Measurements from ENCODE around the gene SUPT5H.

Gene SUPT5H

GRCh38 chr19:39419003-39419402, 26.4 kb upstream of the SUPT5H start:
- Histone ChIP-seq H3K4me1 (ENCODE audit: control insufficient read depth in 1 of 2, insufficient read depth in 2 of 2, low read length in 2 of 2) (peaks cover 0 to 30% of the 10 kb centered on the region in 2 donors), H3K27me3 (ENCODE audit: low read depth, low read length) (no peaks in the 10 kb centered on the region), H3K4me3 (ENCODE audit: low read depth in 1 of 2, low read length in 2 of 2) (no peak overlapping the region), H3K36me3 (ENCODE audit: control insufficient read depth in 1 of 2, insufficient read depth in 2 of 2, low read length in 2 of 2) (peaks cover 3 to 51% of the 10 kb centered on the region in 2 donors), H3K27ac (ENCODE audit: low read length) (no peak overlapping the region), H3K9me3 (ENCODE audit: control insufficient read depth in 1 of 2, low read length in 2 of 2) (no peaks in the 10 kb centered on the region)

DNA sequence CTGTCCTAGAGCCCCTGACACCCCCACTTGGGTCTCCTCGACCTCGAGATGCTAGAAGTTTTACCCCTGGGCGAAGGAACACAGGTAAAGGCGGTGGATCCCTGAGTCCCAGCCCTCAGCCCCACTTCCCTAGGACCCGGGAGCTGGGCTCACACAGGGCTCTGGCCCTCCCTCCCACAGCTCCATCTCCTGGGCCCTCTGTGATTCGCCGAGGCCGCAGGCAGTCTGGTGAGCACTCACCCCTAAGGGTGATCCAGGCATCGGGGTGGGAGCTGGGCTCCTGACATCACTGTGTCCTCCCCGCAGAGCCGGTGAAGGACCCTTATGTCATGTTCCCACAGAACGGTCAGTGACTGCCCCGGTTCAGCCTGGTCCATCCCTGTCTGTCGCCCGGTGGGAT, 24.6 kb upstream of the SUPT5H start:
- H3K36me3 ChIP-seq (ENCODE audit: control insufficient read depth in 1 of 2, insufficient read depth in 2 of 2, low read length in 2 of 2) = peaks cover 4 to 53% of the 10 kb centered on the region in 2 donors
- H3K4me1 ChIP-seq (ENCODE audit: control insufficient read depth in 1 of 2, insufficient read depth in 2 of 2, low read length in 2 of 2) = peaks cover 0 to 12% of the 10 kb centered on the region in 2 donors
- no peak overlapping the region for H3K4me3 ChIP-seq (ENCODE audit: low read depth in 1 of 2, low read length in 2 of 2)
- no peaks in the 10 kb centered on the region for H3K27me3 ChIP-seq (ENCODE audit: low read depth, low read length)
- no peak overlapping the region for H3K27ac ChIP-seq (ENCODE audit: low read length)
- H3K9me3 ChIP-seq (ENCODE audit: control insufficient read depth in 1 of 2, low read length in 2 of 2) = no peaks in the 10 kb centered on the region

DNA sequence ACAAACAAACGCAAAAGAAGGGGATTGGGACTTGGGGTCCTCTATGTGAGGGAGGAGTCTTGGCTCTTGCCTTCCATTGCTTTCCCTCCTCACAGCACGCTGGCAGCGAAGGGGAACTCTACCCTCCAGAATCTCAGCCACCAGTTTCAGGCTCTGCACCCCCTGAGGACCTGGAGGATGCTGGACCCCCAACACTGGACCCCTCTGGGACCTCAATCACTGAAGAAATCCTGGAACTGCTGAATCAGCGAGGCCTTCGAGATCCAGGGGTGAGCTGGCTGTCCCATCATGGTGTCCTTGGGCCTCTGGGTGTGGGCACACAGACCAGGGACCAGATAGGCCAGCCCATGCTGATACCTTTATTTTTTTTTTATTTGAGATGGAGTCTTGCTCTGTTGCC, 23.4 kb upstream of the SUPT5H start:
- H3K4me3 ChIP-seq (ENCODE audit: low read depth in 1 of 2, low read length in 2 of 2) = no peak overlapping the region
- H3K9me3 ChIP-seq (ENCODE audit: control insufficient read depth in 1 of 2, low read length in 2 of 2) = no peaks in the 10 kb centered on the region
- no peaks in the 10 kb centered on the region for H3K4me1 ChIP-seq (ENCODE audit: control insufficient read depth in 1 of 2, insufficient read depth in 2 of 2, low read length in 2 of 2)
- H3K27me3 ChIP-seq (ENCODE audit: low read depth, low read length) = no peaks in the 10 kb centered on the region
- no peak overlapping the region for H3K27ac ChIP-seq (ENCODE audit: low read length)
- peaks cover 4 to 53% of the 10 kb centered on the region in 2 donors for H3K36me3 ChIP-seq (ENCODE audit: control insufficient read depth in 1 of 2, insufficient read depth in 2 of 2, low read length in 2 of 2)

DNA sequence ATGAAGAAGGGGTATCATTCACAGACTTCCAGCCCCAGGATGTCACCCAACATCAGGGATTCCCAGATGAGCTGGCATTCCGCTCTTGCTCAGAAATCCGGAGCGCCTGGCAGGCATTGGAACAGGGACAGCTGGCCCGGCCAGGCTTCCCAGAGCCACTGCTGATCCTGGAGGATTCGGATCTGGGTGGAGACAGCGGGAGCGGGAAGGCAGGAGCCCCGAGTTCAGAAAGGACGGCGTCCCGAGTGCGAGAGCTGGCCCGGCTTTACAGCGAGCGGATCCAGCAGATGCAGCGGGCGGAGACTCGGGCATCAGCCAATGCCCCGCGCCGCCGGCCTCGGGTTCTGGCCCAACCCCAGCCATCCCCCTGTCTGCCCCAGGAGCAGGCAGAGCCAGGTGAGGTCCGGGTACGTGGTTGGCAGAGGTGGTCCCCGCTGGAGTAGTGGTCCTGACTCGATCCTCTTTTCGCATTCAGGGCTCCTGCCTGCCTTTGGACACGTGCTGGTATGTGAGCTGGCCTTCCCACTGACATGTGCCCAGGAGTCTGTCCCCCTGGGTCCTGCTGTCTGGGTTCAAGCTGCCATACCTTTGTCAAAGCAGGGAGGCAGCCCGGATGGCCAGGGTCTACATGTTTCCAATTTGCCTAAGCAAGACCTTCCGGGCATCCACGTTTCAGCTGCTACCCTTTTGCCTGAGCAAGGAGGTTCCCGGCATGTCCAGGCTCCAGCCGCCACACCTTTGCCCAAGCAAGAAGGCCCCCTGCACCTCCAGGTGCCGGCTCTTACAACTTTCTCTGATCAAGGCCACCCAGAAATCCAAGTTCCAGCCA, 21.9 kb upstream of the SUPT5H start:
- H3K27me3 ChIP-seq (ENCODE audit: low read depth, low read length) = no peaks in the 10 kb centered on the region
- no peak overlapping the region for H3K27ac ChIP-seq (ENCODE audit: low read length)
- H3K9me3 ChIP-seq (ENCODE audit: control insufficient read depth in 1 of 2, low read length in 2 of 2) = no peaks in the 10 kb centered on the region
- H3K36me3 ChIP-seq (ENCODE audit: control insufficient read depth in 1 of 2, insufficient read depth in 2 of 2, low read length in 2 of 2) = peaks cover 4 to 46% of the 10 kb centered on the region in 2 donors
- H3K4me1 ChIP-seq (ENCODE audit: control insufficient read depth in 1 of 2, insufficient read depth in 2 of 2, low read length in 2 of 2) = peaks cover 0 to 5% of the 10 kb centered on the region in 2 donors
- H3K4me3 ChIP-seq (ENCODE audit: low read depth in 1 of 2, low read length in 2 of 2) = no peak overlapping the region

- no peak overlapping the region for H3K27ac ChIP-seq (ENCODE audit: low read length)
- H3K27me3 ChIP-seq (ENCODE audit: low read depth, low read length) = no peaks in the 10 kb centered on the region
- peaks cover 4 to 37% of the 10 kb centered on the region in 2 donors for H3K36me3 ChIP-seq (ENCODE audit: control insufficient read depth in 1 of 2, insufficient read depth in 2 of 2, low read length in 2 of 2)
Measured at GRCh38 chr19:39424934-39425333, 20.4 kb upstream of the SUPT5H start.

DNA sequence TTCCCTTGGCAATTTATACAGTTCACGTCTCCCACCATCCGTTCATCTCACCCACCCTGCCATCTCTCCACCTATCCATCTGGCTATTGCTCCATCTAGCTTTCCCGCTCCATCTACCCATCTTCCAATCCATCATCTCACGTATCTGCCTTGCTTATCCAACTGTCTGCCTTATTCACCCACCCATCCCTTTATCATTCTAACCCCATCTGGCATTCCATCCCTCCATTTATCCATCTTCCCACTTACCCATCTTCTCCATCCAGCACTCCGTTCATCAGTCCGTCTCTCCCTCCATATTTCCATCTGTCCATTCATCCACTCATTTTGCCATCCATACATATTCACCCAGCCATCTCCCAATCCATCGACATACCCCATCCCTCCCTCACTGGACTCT, 19.6 kb upstream of the SUPT5H start:
- H3K4me3 ChIP-seq (ENCODE audit: low read depth in 1 of 2, low read length in 2 of 2) = no peak overlapping the region
- H3K27me3 ChIP-seq (ENCODE audit: low read depth, low read length) = no peaks in the 10 kb centered on the region
- H3K9me3 ChIP-seq (ENCODE audit: control insufficient read depth in 1 of 2, low read length in 2 of 2) = no peaks in the 10 kb centered on the region
- H3K4me1 ChIP-seq (ENCODE audit: control insufficient read depth in 1 of 2, insufficient read depth in 2 of 2, low read length in 2 of 2) = peaks cover 0 to 14% of the 10 kb centered on the region in 2 donors
- peaks cover 4 to 31% of the 10 kb centered on the region in 2 donors for H3K36me3 ChIP-seq (ENCODE audit: control insufficient read depth in 1 of 2, insufficient read depth in 2 of 2, low read length in 2 of 2)
- no peak overlapping the region for H3K27ac ChIP-seq (ENCODE audit: low read length)

More at GRCh38 chr19:39424934-39425333, 20.4 kb upstream of the SUPT5H start:
- no peak overlapping the region for H3K4me3 ChIP-seq (ENCODE audit: low read depth in 1 of 2, low read length in 2 of 2)
- no peaks in the 10 kb centered on the region for H3K9me3 ChIP-seq (ENCODE audit: control insufficient read depth in 1 of 2, low read length in 2 of 2)
- peaks cover 0 to 14% of the 10 kb centered on the region in 2 donors for H3K4me1 ChIP-seq (ENCODE audit: control insufficient read depth in 1 of 2, insufficient read depth in 2 of 2, low read length in 2 of 2)

GRCh38 chr19:39426170-39426569, 19.2 kb upstream of the SUPT5H start:
- H3K36me3 ChIP-seq (ENCODE audit: control insufficient read depth in 1 of 2, insufficient read depth in 2 of 2, low read length in 2 of 2) = peaks cover 4 to 26% of the 10 kb centered on the region in 2 donors
- H3K27ac ChIP-seq (ENCODE audit: low read length) = no peak overlapping the region
- no peaks in the 10 kb centered on the region for H3K9me3 ChIP-seq (ENCODE audit: control insufficient read depth in 1 of 2, low read length in 2 of 2)
- no peak overlapping the region for H3K4me3 ChIP-seq (ENCODE audit: low read depth in 1 of 2, low read length in 2 of 2)
- peaks cover 0 to 14% of the 10 kb centered on the region in 2 donors for H3K4me1 ChIP-seq (ENCODE audit: control insufficient read depth in 1 of 2, insufficient read depth in 2 of 2, low read length in 2 of 2)
- no peaks in the 10 kb centered on the region for H3K27me3 ChIP-seq (ENCODE audit: low read depth, low read length)

DNA sequence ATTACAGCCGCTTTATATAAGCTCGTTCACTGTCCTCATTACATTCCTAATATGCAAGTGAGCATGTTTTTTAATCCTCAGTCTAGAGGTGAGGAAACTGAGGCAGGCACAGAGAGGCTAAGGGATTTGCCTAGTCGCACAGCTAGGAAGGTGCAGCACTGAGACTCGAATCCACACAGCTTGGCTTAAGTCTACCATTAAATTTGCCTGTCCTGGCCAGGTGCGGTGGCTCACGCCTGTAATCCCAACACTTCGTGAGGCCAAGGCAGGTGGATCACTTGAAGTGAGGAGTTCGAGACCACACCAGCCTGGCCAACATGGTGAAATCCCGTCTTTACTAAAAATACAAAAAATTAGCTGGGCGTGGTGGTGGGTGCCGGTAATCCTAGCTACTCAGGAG, 17.7 kb upstream of the SUPT5H start:
- Histone ChIP-seq H3K36me3 (ENCODE audit: control insufficient read depth in 1 of 2, insufficient read depth in 2 of 2, low read length in 2 of 2) (peaks cover 4 to 20% of the 10 kb centered on the region in 2 donors), H3K27me3 (ENCODE audit: low read depth, low read length) (no peaks in the 10 kb centered on the region), H3K9me3 (ENCODE audit: control insufficient read depth in 1 of 2, low read length in 2 of 2) (no peaks in the 10 kb centered on the region), H3K4me3 (ENCODE audit: low read depth in 1 of 2, low read length in 2 of 2) (no peak overlapping the region), H3K4me1 (ENCODE audit: control insufficient read depth in 1 of 2, insufficient read depth in 2 of 2, low read length in 2 of 2) (peaks cover 0 to 14% of the 10 kb centered on the region in 2 donors), H3K27ac (ENCODE audit: low read length) (no peak overlapping the region)

DNA sequence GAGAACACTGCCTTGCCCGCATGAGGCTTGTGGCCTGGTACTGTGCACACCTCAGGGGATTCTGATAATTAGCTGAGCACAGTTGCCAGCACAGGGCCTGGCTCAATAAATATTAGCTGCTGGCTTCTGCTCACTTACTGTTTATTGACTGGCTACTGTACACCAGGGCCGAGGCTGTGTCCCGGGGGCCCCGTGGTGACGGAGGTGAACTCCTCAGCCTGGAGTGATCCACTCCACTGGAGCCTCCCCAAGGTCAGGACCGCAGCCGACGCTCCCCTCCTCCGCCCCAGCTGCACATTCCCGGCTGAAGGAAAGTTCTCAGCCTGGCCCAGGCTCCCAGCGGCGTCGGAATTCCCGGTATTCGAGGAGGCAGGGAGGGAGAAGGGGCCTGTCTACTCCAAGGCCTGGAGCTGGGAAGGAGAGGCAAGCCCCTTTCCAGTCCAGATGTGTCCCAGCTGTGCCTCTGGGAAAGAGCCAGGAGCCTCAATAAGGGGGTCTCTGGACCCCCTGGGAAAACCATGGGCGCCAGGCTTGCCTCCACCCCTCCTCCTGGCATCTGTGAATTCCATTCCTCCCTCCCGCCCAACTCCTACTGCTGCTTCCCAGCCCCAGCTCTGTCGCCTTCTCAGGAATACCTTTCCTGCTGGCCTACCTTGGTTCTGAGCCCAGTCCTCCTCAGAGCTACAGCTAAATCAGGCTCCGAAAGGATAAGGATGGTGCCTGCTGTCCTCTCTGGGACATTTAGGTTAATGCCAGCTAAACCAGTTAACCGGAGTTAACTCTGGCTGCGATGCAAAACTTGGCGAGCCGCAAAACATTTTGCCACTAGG, 16.9 kb upstream of the SUPT5H start:
- peaks cover 12 to 20% of the 10 kb centered on the region in 2 donors for H3K36me3 ChIP-seq (ENCODE audit: control insufficient read depth in 1 of 2, insufficient read depth in 2 of 2, low read length in 2 of 2)
- H3K4me3 ChIP-seq (ENCODE audit: low read depth in 1 of 2, low read length in 2 of 2) = peak overlapping the region in 1 of 2 donors; percentile 12
- no peaks in the 10 kb centered on the region for H3K27me3 ChIP-seq (ENCODE audit: low read depth, low read length)
- peak overlapping the region; percentile 80 for H3K27ac ChIP-seq (ENCODE audit: low read length)
- peaks cover 0 to 14% of the 10 kb centered on the region in 2 donors for H3K4me1 ChIP-seq (ENCODE audit: control insufficient read depth in 1 of 2, insufficient read depth in 2 of 2, low read length in 2 of 2)
- no peaks in the 10 kb centered on the region for H3K9me3 ChIP-seq (ENCODE audit: control insufficient read depth in 1 of 2, low read length in 2 of 2)

GRCh38 chr19:39430675-39431593, 14.4 kb upstream of the SUPT5H start:
- Histone ChIP-seq H3K27me3 (ENCODE audit: low read depth, low read length) (no peaks in the 10 kb centered on the region), H3K4me1 (ENCODE audit: control insufficient read depth in 1 of 2, insufficient read depth in 2 of 2, low read length in 2 of 2) (peaks cover 12 to 31% of the 10 kb centered on the region in 2 donors), H3K4me3 (ENCODE audit: low read depth in 1 of 2, low read length in 2 of 2) (no peak overlapping the region), H3K9me3 (ENCODE audit: control insufficient read depth in 1 of 2, low read length in 2 of 2) (no peaks in the 10 kb centered on the region), H3K27ac (ENCODE audit: low read length) (peak overlapping the region; percentile 53), H3K36me3 (ENCODE audit: control insufficient read depth in 1 of 2, insufficient read depth in 2 of 2, low read length in 2 of 2) (peaks cover 19 to 21% of the 10 kb centered on the region in 2 donors)

Data from muscle layer of duodenum (tissue), 2 donors.